Endodermal cell (in vitro differentiated cells): Measurements from ENCODE around the gene TRIM9. TPM values are rescaled to one million over a fixed set of nuclear protein-coding genes. Genes with fewer than 3 reads are reported as not detected.

ENCODE experiments used
- DNase-seq: peaks from one replicate; pipeline ENCODE4 v3.0.0-alpha.2; 2017
- H3K27ac ChIP-seq: 2 replicates; pipeline ENCODE4 v1.5.1; 2013; ENCODE audit warnings: mild to moderate bottlenecking, low read depth, low read length, moderate library complexity
- H3K27me3 ChIP-seq: 2 replicates; pipeline ENCODE4 v1.6.1; 2013; ENCODE audit warnings: mild to moderate bottlenecking, low read length, moderate library complexity; ENCODE audit not compliant: insufficient read depth, control insufficient read depth, poor library complexity, severe bottlenecking
- H3K36me3 ChIP-seq: 2 replicates; pipeline ENCODE4 v1.7.0; 2013; ENCODE audit warnings: mild to moderate bottlenecking, low read length, moderate library complexity; ENCODE audit not compliant: control insufficient read depth, insufficient read depth
- H3K4me1 ChIP-seq: one replicate; pipeline ENCODE4 v1.7.0; 2013; ENCODE audit warnings: low read length; ENCODE audit not compliant: control insufficient read depth, insufficient read depth
- H3K4me3 ChIP-seq: 2 replicates; pipeline ENCODE4 v1.5.1; 2013; ENCODE audit warnings: mild to moderate bottlenecking, low read length, moderate library complexity
- H3K9ac ChIP-seq: 2 replicates; pipeline ENCODE4 v1.6.1; 2013; ENCODE audit warnings: mild to moderate bottlenecking, low read length, moderate library complexity; ENCODE audit not compliant: poor library complexity, severe bottlenecking; ENCODE audit errors: extremely low read depth
- H3K9me3 ChIP-seq: 2 replicates; pipeline ENCODE4 v1.6.1; 2013; ENCODE audit warnings: mild to moderate bottlenecking, low read length, moderate library complexity; ENCODE audit not compliant: control insufficient read depth
- H3K27ac Mint-ChIP-seq: 2 replicates; pipeline ENCODE4 v1.8.0; 2020; ENCODE audit warnings: mixed read lengths
- H3K27me3 Mint-ChIP-seq: 2 replicates; pipeline ENCODE4 v1.8.0; 2021; ENCODE audit warnings: mild to moderate bottlenecking, mixed read lengths; ENCODE audit not compliant: insufficient read depth
- H3K36me3 Mint-ChIP-seq: 2 replicates; pipeline ENCODE4 v1.8.0; 2020; ENCODE audit warnings: low read depth, mixed read lengths
- H3K4me1 Mint-ChIP-seq: 2 replicates; pipeline ENCODE4 v1.8.0; 2020; ENCODE audit warnings: mixed read lengths
- H3K4me3 Mint-ChIP-seq: 2 replicates; pipeline ENCODE4 v1.8.0; 2020; ENCODE audit warnings: mild to moderate bottlenecking, moderate library complexity, mixed read lengths
- H3K9me3 Mint-ChIP-seq: 2 replicates; pipeline ENCODE4 v1.8.0; 2020; ENCODE audit warnings: mild to moderate bottlenecking, mixed read lengths
- WGBS, 2 experiments: methylation state at CpG; one replicate each; pipeline versions ENCODE4 v1.1.5 to v1.1.7; 2013; ENCODE audit warnings: missing lambda C conversion rate in 2 of 2, mixed read lengths in 1 of 2; ENCODE audit not compliant: insufficient coverage in 1 of 2, insufficient read length in 1 of 2; 5-methylcytosine and 5-hydroxymethylcytosine counted together
- total RNA-seq, 2 donors: library from RNA; stranded (reverse); fragmentation: NEBNext Ultra II Directional in 1 of 2; extraction: Animal tissue kit (Norgen Biotek cat#: 25700) in 1 of 2; gene quantifications; 2 replicates in 1 of 2; 3 replicates in 1 of 2; pipeline ENCODE4 v1.2.1, GENCODE V29; 2021
- TF ChIP-seq, protein P1 (sequence below): fragments of 200-600 bp; sonication (generic); conservative IDR thresholded peaks from 2 replicates; pipeline ENCODE4 v1.5.0; 2021; ENCODE audit warnings: antibody characterized with exemption, mild to moderate bottlenecking

The TRIM9 gene
- total RNA-seq, 2 donors from 2014 or later: 0.81 to 0.82 TPM

DNA sequence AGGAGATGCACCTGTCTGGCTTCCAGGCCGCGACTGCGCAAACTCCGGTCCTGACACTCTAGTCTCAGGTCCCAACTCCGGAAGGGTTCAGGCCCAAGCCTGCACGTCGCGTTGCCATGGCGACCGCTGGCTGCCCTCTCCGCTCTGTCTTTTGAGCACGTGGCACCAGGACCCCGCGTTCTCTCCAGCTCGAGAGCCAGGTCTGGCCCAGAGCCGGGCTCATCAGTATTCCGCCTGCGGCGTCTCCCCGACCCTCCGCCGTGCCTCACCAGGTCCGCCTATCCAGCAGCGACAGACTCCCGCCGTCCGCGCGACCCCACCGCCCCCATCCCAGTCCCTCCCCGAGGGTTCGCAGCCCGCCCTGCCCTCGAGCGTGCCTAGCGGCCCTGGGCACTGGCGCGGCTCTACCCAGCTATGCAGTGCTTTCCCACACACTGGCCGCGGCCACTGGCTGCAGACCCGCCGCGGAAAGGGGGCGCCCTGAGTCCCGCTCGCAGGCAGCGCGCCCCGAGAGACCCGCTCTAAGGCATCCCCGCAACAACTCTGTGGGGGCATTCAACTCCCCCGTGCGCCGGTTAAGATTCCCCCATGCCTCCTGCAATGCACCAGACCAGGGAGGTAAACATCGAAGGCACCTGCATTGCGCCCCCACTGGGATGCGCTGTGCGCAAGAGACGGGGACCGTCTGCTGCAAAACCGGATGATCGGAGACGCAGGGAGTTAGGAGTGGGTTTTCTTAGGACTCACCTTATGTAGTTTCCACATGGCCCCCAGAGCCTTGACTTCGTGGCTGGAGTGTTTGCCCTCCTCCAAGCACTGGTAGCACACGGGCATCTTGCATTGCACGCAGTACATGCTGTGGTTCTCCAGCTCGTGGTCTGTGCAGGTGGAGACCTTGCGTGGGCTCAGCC is 1.3 kb downstream of the TRIM9 start:
- TF ChIP-seq, protein P1, sequence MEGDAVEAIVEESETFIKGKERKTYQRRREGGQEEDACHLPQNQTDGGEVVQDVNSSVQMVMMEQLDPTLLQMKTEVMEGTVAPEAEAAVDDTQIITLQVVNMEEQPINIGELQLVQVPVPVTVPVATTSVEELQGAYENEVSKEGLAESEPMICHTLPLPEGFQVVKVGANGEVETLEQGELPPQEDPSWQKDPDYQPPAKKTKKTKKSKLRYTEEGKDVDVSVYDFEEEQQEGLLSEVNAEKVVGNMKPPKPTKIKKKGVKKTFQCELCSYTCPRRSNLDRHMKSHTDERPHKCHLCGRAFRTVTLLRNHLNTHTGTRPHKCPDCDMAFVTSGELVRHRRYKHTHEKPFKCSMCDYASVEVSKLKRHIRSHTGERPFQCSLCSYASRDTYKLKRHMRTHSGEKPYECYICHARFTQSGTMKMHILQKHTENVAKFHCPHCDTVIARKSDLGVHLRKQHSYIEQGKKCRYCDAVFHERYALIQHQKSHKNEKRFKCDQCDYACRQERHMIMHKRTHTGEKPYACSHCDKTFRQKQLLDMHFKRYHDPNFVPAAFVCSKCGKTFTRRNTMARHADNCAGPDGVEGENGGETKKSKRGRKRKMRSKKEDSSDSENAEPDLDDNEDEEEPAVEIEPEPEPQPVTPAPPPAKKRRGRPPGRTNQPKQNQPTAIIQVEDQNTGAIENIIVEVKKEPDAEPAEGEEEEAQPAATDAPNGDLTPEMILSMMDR: peak; percentile 72
- Histone ChIP-seq H3K27me3 (peaks cover 72% of the 10 kb centered on the region), H3K9me3 (no peaks in the 10 kb centered on the region), H3K27ac (no peak overlapping the region), H3K4me1 (peaks cover 4% of the 10 kb centered on the region), H3K36me3 (no peaks in the 10 kb centered on the region), H3K9ac (no peak overlapping the region), H3K4me3 (peak overlapping the region; percentile 88)
- Mint-ChIP-seq H3K9me3 (no peaks in the 10 kb centered on the region), H3K27me3 (peaks cover 71% of the 10 kb centered on the region), H3K4me1 (peaks cover 6% of the 10 kb centered on the region), H3K4me3 (peak overlapping the region; percentile 70), H3K27ac (no peak overlapping the region), H3K36me3 (no peaks in the 10 kb centered on the region)
- 13 to 27% methylated on average over 17 to 68 of the region's 68 CpGs for WGBS, 2 experiments
- peak; percentile 81 for DNase-seq

GRCh38 chr14:51092965-51093364 is 1.9 kb downstream of the TRIM9 start:
- Mint-ChIP-seq H3K27me3 (peaks cover 68% of the 10 kb centered on the region), H3K36me3 (no peaks in the 10 kb centered on the region), H3K4me1 (peaks cover 6% of the 10 kb centered on the region), H3K4me3 (peak overlapping the region; percentile 70), H3K27ac (no peak overlapping the region), H3K9me3 (no peaks in the 10 kb centered on the region)
- TF ChIP-seq, protein P1: no peak
- 83 to 85% methylated on average over 6 to 7 of the region's 7 CpGs for WGBS, 2 experiments
- Histone ChIP-seq H3K27me3 (peaks cover 68% of the 10 kb centered on the region), H3K27ac (no peak overlapping the region), H3K4me1 (peaks cover 4% of the 10 kb centered on the region), H3K4me3 (no peak overlapping the region), H3K36me3 (no peaks in the 10 kb centered on the region), H3K9me3 (no peaks in the 10 kb centered on the region), H3K9ac (no peak overlapping the region)
- no peak for DNase-seq

- Histone ChIP-seq H3K27me3 (peaks cover 37% of the 10 kb centered on the region), H3K27ac (no peak overlapping the region), H3K9me3 (no peaks in the 10 kb centered on the region), H3K9ac (no peak overlapping the region), H3K4me3 (no peak overlapping the region), H3K4me1 (peaks cover 3% of the 10 kb centered on the region), H3K36me3 (no peaks in the 10 kb centered on the region)
- TF ChIP-seq, protein P1: no peak
- Mint-ChIP-seq H3K9me3 (no peaks in the 10 kb centered on the region), H3K36me3 (no peaks in the 10 kb centered on the region), H3K4me3 (no peak overlapping the region), H3K27ac (no peak overlapping the region), H3K4me1 (no peaks in the 10 kb centered on the region), H3K27me3 (peaks cover 39% of the 10 kb centered on the region)
- whole genome bisulfite sequencing, 2 experiments: no CpG with 5 or more reads among the region's 1 CpG
- no peak for DNase-seq
Observed at GRCh38 chr14:51089278-51089677, 5.6 kb downstream of the TRIM9 start.
